Ramos (cell line): Measurements from ENCODE around the gene DHPS.

Experiments
- in situ Hi-C: fragments of 300-500 bp; cut with MboI; formaldehyde crosslinking; loops from one replicate; pipeline ENCODE4 v1.14.3; 2022; ENCODE audit warnings: low sequenced_read_pairs; ENCODE audit not compliant: unreplicated experiment

DHPS gene

GRCh38 chr19:12675940-12676339 lies 5.7 kb downstream of the DHPS start:
- in situ Hi-C loops, result no loop called here

- in situ Hi-C loops, result no loop called here
Measured at GRCh38 chr19:12675399-12675798, 6.3 kb downstream of the DHPS start.

DNA sequence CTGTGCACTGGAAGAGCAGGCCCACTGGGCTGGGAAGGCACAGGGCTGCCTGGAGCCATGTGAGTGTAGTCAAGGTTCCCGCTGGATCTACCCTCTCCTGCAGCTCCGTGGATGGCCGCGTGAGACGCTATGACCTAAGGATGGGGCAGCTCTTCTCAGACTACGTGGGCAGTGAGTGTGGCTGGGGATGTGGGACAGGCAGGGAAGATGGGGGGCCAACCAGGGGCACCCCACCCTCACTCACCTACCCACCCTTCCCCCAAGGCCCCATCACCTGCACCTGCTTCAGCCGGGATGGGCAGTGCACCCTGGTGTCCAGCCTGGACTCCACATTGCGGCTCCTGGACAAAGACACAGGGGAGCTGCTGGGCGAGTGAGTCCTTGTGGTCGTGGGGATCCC lies 8.9 kb downstream of the DHPS start:
- in situ Hi-C loops, result loop anchor here (5.0 kb wide), 1 partner anchor 110 kb away; no protein-coding TSS in a partner anchor

- in situ Hi-C loops, result loop anchor here (5.0 kb wide), 1 partner anchor 108 kb away; no protein-coding TSS in a partner anchor
Measured at GRCh38 chr19:12670159-12670928, 11.3 kb downstream of the DHPS start.

DNA sequence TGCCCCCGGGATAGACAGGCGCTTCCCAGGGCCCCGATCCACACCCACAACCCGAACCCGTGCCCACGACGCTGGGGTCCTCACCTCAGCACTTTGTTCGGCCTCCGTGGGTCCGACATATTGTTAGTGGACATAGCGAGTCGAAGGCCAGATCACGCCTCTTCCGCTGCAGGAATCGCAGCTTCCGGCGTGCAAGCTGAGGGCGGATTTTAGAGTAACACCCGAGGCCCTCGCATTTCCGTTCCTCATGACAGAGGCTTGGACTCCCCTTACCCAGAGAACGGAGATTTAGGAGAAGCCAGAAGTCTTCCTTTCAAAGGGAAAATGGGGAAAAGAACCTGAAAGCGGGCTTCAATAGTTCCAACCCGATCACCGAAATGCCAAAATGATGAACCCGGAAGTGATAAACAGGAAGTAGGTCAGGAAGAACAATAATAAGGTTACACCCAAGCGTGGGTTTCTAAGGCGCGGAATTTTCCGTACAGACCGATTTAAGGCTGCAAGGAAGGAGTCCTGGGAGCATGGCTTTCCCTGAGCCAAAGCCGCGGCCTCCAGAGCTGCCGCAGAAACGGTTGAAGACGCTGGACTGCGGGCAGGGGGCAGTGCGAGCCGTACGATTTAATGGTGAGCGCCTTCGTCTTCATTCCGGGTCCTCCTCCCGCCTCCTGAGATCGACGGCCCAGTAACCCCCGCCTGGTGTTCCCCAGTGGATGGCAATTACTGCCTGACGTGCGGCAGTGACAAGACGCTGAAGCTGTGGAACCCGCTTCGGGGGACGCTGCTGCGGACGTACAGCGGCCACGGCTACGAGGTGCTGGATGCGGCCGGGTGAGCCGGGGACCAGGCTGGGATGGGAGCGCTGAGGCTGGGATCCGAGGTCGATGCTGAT lies 12.2 kb downstream of the DHPS start:
- in situ Hi-C loops, result loop anchor here (5.0 kb wide), 1 partner anchor 107 kb away; no protein-coding TSS in a partner anchor

DNA sequence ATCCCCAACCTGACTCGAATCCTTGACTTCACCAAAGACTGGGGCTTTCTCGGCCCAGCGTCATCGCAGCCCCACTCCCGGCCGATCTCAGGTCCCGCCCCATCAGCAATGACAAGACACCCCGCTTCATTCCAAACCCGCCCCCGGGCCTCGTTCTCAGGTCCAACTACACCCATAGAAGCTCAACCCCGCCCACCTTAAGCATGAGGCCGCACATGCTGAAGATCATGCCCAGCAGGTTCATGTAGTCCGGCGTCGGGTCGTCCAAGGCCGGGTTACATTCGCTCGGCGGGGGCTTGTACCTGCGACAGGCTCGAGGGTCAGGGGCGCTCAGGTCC lies 12.8 kb downstream of the DHPS start:
- in situ Hi-C loops, result no loop called here

- in situ Hi-C loops, result no loop called here
Measured at GRCh38 chr19:12668346-12668745, 13.3 kb downstream of the DHPS start.

DNA sequence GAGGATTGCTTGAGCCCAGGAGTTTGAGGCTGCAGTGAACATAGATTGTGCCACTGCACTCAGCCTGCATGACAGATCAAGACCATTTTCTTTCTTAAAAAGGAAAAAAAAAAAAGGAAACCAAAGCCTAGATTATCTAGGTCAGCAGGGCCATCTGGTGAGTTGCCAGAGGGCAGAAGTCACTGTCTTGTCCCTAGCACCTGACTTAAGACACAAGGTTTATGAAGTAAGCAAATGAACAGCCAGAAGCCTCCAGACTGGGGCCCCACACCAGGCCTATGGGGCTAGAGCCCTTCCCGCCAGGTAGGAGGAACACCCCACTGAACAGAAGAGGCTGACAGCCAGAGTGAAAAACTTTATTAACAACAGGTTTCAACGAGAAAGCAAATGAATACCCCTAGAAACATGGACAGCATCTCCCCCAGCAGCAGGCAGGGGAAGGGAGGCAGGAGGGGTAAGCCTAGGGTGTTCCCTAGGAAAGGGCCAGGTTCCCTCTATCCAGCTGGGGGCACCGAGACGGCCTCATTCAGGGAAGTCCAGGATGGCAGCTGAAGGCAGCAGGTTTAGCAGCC lies 13.9 kb downstream of the DHPS start:
- in situ Hi-C loops, result no loop called here

DNA sequence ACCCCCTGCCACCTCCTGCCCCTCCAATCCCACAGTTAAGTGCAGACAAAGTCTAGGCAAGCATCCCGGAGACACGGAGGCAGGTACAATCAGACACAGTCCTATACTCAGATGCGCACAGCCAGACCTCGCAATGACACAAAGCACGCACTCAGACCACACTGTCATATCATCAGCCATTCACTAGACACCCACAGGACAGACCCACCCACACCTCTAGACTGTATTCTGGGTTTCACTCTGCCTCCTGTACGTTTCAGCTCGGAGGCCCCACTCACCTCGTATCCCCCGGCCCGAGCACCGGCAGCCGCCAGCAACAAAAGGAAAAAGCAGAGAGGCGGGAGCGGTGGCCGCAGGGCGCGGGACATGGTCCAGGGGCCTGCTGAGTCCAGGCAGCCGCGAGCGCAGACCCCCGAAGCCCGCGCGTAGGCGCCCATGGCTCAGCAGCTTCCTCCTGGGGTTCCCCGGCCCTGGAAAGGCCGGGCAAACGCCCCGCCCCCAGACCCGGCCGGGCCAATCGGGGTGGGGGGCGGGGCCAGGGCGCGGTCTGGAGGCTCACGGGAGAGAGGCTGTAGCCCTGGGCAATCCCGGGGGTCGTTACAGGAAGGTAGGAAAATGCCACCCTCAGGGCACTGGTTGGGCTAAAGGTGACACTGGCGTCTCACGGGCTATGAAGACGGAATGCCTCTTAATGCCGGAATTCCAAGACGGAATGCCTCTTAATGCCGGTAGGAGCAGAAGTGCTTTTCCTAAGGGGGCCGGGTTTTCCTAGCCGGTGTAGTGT lies 15.2 kb downstream of the DHPS start, which contains the start of the genes MAN2B1 and WDR83:
Gene MAN2B1 (minus strand): TSS at position 478 of the 784 bp plus-strand sequence. CDS start 41 bp downstream, at position 437.
Gene WDR83 (plus strand): TSS at position 543 of the 784 bp plus-strand sequence. CDS start 2,984 bp downstream, outside the sequence.
- in situ Hi-C loops, result no loop called here

GRCh38 chr19:12665671-12666264 lies 15.9 kb downstream of the DHPS start:
- in situ Hi-C loops, result no loop called here

GRCh38 chr19:12665281-12665573 lies 16.5 kb downstream of the DHPS start:
- in situ Hi-C loops, result no loop called here

GRCh38 chr19:12664406-12665280 lies 17.0 kb downstream of the DHPS start:
- in situ Hi-C loops, result no loop called here

DNA sequence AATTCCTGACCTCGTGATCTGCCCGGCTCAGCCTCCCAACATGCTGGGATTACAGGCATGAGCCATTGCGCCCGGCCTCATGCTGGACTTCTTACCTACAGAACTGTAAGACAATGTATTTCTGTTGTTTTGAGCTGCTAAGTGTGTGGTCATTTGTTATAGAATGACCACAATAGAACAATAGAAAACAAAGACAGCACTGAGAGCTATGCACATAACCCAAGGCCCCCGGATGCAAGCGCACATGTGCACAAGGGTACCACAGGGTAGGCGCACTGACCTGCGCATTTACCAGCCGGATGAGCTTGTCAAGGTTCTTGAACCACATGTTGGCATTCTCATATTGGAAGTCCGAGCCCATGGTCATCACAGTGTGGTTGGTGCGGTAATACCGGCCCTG lies 20.7 kb downstream of the DHPS start:
- in situ Hi-C loops, result no loop called here

- in situ Hi-C loops, result no loop called here
Measured at GRCh38 chr19:12657966-12658365, 23.7 kb downstream of the DHPS start.

GRCh38 chr19:12656899-12657571 lies 24.6 kb downstream of the DHPS start:
- in situ Hi-C loops, result no loop called here

GRCh38 chr19:12655546-12655945 lies 26.1 kb downstream of the DHPS start:
- in situ Hi-C loops, result no loop called here

DNA sequence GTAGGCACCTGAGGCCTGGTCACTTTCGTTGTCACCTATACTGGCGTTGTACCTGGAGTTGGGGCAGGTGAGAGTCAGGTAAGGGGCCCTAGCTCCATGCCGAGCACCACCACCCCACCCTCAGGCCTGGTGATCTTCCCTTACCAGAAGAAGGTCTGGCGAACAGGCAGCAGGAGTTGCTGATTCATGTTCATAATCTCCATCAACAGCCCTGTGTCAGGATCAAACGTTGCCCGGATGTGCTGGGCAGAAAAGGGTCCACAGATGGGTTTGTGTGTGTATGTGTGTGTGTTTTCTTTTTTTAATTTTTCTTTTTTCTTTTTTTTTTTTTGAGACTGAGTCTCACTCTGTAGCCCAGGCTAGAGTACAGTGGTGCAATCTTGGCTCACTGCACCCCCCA lies 29.5 kb downstream of the DHPS start:
- in situ Hi-C loops, result no loop called here

- in situ Hi-C loops, result no loop called here
Measured at GRCh38 chr19:12649941-12650340, 31.7 kb downstream of the DHPS start.
